HG02943 (cell line): ENCODE measurements around the gene KIF1A.

Experiments
- ATAC-seq: cut with Tn5 transposase; IDR thresholded peaks from one replicate; pipeline ENCODE4 v1.9.1; 2021; ENCODE audit warnings: mild to moderate bottlenecking, low read depth, moderate library complexity; ENCODE audit not compliant: unreplicated experiment

Gene KIF1A, protein sequence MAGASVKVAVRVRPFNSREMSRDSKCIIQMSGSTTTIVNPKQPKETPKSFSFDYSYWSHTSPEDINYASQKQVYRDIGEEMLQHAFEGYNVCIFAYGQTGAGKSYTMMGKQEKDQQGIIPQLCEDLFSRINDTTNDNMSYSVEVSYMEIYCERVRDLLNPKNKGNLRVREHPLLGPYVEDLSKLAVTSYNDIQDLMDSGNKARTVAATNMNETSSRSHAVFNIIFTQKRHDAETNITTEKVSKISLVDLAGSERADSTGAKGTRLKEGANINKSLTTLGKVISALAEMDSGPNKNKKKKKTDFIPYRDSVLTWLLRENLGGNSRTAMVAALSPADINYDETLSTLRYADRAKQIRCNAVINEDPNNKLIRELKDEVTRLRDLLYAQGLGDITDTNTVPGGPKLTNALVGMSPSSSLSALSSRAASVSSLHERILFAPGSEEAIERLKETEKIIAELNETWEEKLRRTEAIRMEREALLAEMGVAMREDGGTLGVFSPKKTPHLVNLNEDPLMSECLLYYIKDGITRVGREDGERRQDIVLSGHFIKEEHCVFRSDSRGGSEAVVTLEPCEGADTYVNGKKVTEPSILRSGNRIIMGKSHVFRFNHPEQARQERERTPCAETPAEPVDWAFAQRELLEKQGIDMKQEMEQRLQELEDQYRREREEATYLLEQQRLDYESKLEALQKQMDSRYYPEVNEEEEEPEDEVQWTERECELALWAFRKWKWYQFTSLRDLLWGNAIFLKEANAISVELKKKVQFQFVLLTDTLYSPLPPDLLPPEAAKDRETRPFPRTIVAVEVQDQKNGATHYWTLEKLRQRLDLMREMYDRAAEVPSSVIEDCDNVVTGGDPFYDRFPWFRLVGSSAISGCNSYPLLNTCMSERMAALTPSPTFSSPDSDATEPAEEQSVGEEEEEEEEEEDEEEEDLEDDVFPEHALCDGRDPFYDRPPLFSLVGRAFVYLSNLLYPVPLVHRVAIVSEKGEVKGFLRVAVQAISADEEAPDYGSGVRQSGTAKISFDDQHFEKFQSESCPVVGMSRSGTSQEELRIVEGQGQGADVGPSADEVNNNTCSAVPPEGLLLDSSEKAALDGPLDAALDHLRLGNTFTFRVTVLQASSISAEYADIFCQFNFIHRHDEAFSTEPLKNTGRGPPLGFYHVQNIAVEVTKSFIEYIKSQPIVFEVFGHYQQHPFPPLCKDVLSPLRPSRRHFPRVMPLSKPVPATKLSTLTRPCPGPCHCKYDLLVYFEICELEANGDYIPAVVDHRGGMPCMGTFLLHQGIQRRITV (N-terminal part only)

DNA sequence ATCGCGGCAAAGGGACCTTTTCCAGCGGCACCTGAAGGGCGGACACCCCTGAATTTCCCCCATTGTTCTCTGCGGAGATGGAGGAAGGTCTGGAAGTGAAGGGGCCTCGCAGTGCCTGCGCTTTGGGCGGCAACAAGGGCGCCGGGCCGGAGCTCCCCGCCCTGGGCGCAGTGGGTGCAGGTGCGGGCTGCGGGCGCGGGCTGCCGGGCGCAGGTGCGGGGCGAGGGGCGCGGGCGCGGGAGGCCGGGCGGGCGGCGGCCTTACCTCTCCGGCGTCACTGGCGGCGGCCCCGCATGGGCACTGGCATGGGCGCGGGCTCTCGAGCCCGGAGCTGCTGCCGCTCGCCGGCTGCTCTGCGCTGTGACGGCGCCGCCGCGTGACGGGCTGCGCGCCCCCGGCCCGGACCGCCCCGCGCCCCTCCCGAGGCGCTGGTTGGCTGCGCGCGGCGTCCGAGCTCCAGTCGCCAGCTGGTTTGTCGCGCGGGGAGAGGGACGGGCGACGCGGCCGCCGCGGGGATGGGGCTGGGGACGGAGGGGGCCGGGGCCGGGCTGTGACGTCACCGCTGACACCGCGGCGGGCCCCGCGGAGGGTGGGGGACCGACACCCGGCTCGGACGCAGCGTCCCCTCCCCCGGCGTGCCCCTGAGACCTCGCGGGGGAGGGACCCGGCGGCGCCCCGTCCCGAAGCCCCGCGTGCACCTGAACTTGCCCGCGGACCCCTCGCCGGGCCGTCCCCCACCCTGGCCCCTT is at the start of gene KIF1A:
KIF1A (minus strand) TSS at position 362 of the 749 bp plus-strand sequence. CDS start 22,467 bp downstream, outside the sequence.
- ATAC-seq, result no peak

DNA sequence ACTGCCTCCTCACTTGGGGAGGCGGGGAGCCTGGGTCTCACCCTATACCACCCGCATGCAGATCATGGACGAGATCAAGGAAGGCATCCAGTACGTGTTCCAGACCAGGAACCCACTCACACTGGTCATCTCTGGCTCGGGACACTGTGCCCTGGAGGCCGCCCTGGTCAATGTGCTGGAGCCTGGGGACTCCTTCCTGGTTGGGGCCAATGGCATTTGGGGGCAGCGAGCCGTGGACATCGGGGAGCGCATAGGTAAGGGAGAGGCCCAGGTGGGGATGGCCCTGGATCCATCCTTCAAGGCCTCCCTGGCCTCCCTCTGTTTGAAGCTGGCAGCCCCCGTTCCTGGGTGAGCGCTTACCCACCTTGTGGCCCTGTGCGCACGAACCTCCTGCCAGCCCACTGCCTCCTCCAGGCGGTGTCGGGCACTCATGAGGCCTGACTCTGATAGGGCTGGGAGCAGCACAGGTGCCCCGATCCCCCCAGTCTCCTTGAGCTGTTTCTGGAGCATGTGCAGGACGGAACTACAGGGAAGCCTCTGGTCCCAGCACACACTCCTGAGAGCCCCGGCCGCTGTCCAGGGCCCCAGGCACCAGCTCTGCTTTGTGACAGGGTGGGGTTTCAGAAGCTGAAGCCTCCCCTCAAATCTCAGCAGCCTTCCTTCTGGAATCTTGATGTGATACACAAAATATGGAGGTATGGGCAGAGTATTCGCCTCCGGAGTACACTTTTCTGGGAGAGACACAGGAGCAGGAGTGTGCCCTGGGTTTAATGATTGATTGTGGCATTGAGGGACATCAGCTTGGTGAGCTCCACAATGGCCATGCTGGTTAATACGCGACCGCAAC is 49.3 kb upstream of the KIF1A start:
- no peak for ATAC-seq

DNA sequence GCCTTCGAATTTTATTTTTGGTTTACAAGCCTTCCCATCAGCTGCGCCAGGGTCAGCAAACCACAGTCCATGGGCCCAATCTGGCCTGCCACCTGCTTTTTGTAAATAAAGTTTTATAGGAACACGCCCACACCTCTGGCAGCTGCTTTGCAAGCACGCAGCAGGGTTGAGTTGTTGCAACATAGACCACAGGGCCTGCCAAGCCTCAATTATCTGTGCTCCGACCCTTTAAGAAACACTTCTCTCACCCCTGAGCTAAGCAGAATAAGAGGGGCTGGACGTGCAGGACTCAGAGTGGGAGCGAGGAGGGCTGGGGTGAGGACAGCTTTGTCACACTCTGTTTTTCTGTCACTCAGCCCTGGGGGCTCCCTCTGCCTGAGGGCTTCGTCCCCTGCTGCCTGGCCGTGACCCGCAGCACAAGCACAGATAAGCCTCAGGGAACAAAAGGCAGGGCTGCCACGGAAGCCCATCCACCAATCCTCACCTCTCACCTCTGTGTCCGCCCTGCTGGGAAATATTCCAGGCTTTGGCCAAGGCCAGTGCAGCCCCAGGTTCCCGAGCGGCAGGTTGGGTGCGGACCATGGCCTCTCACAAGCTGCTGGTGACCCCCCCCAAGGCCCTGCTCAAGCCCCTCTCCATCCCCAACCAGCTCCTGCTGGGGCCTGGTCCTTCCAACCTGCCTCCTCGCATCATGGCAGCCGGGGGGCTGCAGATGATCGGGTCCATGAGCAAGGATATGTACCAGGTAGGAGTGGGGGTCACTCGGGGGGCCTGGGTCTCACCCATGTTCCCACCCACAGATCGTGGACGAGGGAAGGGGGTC is 48.5 kb upstream of the KIF1A start, which contains the start of gene AGXT:
AGXT (plus strand) TSS at position 539 of the 823 bp plus-strand sequence; CDS start at position 581, 42 bp downstream.
- no peak for ATAC-seq

DNA sequence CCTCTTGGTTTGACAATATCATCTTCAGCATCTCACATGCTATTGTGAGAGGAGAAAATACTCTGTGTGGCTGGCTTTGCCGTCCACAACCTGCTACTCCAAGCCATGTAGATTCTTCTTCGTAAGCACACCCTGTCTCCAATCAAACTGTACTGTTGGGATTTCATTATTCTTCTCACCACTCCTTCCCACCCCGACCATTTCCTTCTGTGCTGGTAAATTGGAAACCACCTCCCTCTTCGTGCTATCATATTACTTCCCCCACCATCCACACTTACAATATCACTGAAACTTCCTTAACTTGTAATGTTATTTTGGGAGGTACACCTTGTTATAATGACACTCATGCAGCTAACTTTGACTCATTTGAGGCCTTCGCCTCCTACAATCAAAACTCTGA is 45.4 kb upstream of the KIF1A start:
- ATAC-seq, result no peak

DNA sequence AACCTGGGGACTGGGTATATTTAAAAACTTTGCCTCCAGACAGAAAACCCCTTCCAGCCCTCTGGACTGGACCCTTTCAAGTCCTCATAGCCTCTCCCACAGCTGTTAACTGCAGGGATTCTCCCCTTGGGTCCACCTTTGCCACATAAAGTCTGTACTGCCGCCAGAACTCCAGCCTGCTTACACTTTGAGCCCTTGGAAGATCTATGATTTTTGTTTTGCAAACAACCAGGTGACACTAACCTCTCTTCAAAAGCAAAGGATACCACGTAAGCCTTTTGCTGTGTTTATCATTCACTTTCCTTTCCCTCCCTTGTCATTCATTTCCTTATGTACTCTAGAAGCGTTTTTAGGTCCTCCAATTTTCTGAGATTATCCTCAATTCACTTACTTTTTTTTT is 44.5 kb upstream of the KIF1A start:
- ATAC-seq, result no peak

DNA sequence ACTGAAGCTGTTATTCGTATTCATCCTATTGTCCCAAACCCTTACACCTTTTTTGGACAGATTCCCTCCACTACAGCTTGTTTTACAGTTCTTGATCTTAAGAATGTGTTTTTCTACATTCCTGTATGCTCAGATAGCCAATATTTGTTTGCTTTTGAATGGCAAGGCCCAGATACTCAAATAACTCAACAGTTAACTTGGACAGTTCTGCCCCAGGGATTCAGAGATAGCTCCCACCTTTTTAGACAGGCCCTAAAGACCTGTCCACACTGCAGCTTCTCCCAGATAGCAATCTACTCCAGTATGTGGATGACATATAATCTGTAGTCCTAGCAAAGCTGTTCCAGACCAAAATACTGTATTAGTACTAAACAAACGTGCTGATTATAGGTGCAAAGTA is 41.5 kb upstream of the KIF1A start:
- ATAC-seq, result no peak

DNA sequence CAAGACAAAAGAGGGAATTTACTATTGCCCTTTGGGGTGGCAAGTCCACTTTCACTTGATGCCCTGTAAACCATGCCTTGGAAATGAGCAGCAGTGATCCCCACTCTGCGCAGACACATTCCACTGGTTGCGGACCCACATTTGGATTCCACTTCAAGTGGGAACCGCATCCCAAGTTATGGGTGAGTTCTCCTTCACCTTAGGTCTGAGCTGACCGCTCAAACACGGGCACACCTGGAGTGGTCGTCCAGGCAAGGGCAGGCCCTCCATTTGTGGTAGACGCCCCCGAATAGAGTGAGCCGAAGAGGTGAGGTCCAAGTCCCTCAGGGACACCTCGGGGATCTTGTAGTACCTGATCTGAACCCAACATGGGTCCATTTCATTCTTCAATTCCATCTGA is 38.9 kb upstream of the KIF1A start:
- no peak for ATAC-seq

DNA sequence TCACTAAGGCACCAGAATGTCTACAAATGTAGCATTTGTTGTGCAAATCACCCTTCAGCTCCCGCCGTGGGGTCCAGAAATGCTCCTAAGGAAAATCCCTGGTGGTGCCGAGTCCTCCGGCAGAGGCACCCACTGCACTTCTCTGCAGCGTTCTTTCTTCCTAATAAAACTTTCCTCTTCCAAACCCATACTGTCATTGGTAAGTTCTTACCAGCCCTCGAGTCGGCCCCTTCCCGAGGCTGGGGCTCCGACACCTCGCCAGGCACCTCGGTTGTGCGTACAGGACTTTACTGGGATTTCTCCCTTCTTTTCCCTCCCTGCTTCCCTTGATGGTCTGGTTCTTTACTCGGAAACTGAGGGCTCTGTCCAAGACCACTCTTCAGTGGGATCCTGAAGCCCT is 38.3 kb upstream of the KIF1A start:
- ATAC-seq, result no peak

DNA sequence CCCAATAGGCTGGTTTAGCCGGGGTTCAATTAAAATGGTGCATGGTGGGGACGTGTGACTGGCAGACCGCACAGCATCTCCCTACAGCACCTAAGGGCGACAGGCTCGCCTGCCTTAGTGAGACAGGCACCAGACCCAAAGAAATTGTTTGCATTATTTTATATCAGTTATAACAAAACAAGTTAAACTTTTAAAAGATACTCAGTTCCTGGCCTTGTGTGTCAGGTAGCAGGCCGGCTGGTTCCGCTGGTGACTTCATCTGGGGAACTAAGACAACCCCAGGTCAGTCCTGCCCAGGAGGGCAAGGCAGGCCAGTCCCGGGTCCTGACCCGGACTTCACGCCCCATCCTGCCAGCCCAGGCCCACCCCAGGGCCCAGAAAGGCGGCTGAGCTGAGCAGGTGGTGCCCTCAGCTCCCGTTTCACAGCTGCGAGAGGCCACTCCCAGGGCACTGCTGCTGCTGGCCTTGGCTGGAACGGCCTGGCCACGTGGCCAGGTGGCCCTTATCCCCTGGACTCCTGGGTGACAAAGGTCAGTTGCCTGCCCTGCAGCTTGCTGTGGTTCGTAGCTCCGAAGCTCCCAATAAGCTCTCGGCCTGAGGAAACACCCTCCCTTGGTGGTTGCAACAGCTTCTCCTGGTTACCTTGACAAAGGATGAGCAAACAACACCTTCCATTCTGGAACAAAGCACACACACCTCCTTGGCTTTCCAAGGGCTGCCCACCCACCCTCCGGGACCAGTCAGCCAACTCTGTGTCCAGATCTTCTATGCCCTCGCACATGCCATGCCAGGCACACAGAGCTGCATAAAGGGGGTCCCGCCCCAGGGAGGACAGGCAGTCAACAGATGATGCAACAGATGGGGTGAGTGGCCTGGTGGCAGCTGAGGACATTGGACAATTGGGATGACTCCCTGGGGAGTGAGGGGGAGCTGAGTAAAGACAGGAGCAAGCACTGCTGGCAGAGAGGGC is 37.3 kb upstream of the KIF1A start:
- ATAC-seq, result no peak

DNA sequence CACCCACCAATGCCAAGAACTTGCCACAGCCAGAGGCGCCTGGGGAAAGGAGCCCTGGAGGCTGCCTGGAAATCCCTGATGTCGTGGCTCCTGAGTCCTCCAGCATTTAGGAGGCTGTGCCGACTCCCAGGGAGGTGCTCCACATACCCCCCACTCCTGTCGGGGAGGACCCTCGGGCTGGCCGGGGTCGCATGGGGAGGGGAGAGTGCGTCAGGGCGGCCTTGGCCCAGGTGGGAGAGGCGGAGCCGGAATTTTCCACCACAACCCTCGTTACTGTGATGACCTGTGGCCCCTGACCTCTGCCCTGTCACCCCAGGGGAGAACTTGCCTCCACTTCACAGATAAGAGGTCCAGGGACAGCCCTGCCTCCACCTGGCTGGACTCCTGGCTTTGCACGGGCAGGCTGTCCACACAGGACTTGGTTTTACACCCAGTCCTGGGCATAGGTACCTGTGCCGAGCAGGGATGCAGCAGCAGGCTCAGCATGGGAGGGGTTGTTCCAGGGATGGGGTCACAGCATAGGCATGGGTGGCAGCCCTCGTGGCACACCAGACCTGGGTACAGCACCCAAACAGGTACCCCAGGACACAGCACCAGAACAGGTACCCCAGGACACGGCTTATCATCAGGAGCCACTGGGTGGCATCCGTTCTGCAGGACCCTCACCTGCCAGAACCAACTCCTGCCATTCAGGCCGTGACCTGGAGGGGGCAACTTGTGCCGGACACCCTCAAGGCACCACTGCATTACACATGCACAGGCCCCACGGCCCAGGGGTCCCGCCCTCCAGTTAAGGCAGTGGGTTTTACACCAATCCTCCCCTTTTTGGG is 36.3 kb upstream of the KIF1A start:
- no peak for ATAC-seq

DNA sequence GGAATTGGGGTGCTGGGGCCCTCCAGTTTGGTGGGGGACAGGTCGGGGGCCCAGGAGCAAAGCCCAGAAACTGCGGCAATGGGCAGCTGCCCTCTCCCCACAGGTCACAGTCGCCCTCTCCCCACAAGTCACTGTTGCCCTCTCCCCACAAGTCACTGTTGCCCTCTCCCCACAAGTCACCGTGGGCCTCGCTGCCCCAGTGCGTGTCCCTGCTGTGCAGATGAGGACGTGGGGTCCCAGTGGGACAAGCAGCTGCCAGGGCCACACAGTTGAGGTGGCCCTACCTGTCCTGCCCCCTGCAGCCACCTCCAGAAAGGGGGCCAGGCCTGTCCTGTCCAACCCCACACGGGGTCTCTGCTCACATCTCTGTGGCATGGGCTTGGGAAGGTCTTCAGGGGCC is 35.7 kb upstream of the KIF1A start:
- ATAC-seq, result no peak

DNA sequence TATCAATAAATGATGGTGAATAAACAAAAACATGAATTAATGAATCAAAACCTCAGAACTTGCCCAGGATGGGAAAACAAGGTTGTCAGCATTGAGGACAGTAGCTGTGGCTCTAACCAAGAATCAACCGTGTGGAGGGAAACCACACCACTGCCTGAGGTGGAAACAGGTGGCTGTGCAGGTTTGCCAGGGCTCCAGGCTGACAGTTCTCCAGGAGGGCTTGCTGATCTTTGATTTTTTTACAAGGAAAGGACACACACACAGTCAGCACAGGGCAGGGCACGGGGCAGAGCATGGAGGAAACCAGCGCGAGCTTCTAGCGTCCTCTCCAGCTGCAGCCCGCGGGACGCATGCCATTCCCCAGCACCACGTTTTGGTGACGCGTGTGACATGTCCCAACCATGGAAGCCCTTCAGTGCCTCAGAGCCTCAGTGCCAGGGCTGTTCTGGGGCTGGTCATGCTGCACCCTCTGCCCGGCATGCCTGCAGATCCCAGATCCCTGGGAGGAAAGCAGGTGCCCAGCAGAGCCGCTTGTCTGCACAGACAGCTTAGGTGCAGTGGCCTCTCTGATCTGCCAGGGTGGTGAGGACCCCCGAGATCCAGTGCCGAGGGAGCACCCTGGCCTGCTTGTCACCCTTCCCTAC is 32.8 kb upstream of the KIF1A start:
- no peak for ATAC-seq

DNA sequence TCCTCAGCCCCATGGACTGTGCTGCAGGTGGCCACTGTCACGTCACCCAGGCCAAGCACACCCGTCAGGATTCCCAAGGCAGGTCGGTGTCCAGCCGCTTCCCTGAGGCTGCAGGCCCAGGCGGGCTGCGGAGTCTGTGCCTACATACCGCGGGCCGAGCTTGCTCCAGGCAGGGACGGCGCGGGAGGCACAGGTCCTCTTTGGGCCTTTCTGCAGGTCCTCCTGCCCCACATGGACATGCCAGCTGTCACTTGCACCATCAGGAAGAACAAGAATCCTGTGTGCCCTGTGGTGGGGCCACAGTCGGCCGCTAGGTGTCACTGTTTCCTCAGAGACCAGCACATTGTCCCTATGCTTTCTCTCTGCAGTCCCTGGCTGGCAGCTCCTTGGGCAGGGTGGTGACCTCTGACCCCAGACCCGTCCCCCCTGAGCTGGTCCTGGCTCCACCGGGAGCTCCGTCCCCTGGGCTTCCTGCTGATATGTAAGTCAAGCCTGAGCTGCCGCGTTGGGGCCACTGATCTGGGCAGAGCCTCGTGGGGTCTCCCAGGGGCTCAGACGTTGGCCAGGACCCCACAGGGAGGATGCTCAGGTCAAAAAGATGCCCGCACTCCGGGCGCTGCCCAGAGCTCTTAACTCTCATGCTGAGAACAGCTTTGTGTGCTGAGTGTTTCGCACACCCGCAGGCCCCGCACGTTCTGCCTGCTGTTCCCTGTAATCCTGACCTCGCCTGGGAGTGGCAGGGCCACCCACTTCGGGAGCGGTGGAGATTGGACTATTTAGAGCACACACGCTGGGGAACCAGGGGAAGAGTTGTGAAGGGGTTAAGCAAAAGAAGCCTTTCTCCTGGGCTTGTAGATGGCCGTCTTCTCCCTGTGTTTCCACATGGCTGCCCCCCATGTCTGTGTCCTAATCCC is 31.3 kb upstream of the KIF1A start:
- ATAC-seq, result no peak

DNA sequence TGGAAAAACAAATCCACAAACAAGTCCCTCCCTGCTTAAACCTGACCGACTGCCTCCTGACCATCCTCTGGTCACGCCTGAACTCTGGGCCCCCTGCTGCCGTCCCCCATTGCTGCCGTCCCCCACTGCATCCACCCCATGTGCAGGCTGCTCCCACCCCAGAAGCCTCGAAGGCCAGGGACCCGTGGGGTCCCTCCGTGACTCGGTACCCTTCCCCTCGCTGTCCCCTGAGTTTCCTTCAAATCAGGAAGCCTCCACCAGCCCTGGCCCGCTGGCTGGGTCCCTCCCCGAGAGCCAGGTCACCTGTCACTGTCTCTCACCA is 30.7 kb upstream of the KIF1A start:
- ATAC-seq, result no peak

DNA sequence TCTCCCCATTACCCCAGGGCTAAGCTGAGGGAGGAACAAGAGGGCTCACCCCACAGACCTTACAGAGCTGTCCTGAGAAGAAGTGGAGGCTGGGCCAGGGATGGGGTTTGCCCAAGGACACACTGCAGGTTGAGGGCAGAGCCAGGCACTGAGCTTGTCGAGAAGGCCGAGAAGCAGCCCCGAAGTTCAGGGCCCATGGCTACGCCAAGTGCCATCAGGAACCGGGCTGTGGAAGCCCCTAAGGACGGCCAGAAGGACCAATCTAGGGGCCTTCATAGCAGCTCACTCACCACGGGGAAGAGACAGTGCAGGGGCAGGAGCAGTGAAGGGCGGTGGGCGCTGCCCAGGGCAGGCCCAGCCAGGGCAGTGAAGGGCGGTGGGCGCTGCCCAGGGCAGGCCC is 30.0 kb upstream of the KIF1A start:
- ATAC-seq, result no peak
